ENCODE measurements around the gene RNGTT.

- TF ChIP-seq CTCF (IDR thresholded peaks at IDR 0.05; ENCODE audit: poor library complexity), result no peak
- TF ChIP-seq EZH2 (IDR thresholded peaks at IDR 0.05; ENCODE audit: borderline replicate concordance), result no peak
- no peak for TF ChIP-seq EZH2phosphoT487 (IDR thresholded peaks at IDR 0.05; ENCODE audit: low read depth, severe bottlenecking, unreplicated experiment)
Measured at GRCh38 chr6:88963139-88964090, at the start of gene RNGTT.

All from hepatocyte (in vitro differentiated cells).